Measurements from ENCODE around the gene AKT1S1. TPM values are rescaled to one million over a fixed set of nuclear protein-coding genes. Genes with fewer than 3 reads are reported as not detected.

Gene AKT1S1
- total and polyA plus RNA-seq, 2 of the 13 experiments (the other 11 are each of a cell fraction or from before 2014, with no cell fraction given) = 13.5 to 27.8 TPM

GRCh38 chr19:49889687-49890348 is 12.7 kb upstream of the AKT1S1 start:
- ChIA-PET POLR2A (no interaction called here), CTCF (ENCODE audit: low intra/inter-chr PET ratio, low total read pairs) (no interaction called here)
- no peak overlapping the region for H3K4me2 ChIP-seq (ENCODE audit: low read depth, low read length)
- TF ChIP-seq ZBTB33 (CRISPR knock-in tag; IDR thresholded peaks at IDR 0.05) = no peak
- TF ChIP-seq ZSCAN9 (CRISPR knock-in tag; IDR thresholded peaks at IDR 0.05; ENCODE audit: borderline replicate concordance) = no peak
- no peak for TF ChIP-seq ZNF207 (IDR thresholded peaks at IDR 0.05; ENCODE audit: borderline replicate concordance)
- TF ChIP-seq AGO2 (optimal IDR thresholded peaks at IDR 0.05; ENCODE audit: low read depth, low read length) = peak; percentile 79
- TF ChIP-seq RCOR2 (CRISPR knock-in tag; IDR thresholded peaks at IDR 0.05) = no peak
- no peak for TF ChIP-seq FOSL1 (CRISPR knock-in tag; IDR thresholded peaks at IDR 0.05; ENCODE audit: borderline replicate concordance)
- TF ChIP-seq ZNF768 (CRISPR knock-in tag; IDR thresholded peaks at IDR 0.05) = 0 out of 2 replicates have a peak, but pooled peaks have one; percentile 4
- peak; percentile 44 for TF ChIP-seq RBFOX2 (IDR thresholded peaks at IDR 0.05; ENCODE audit: low read depth, low read length)
- TF ChIP-seq BATF2 (CRISPR knock-in tag; IDR thresholded peaks at IDR 0.05) = no peak
- TF ChIP-seq IKZF1 (IDR thresholded peaks at IDR 0.05) = no peak
- peak; percentile 25 for TF ChIP-seq AGO1 (IDR thresholded peaks at IDR 0.05; ENCODE audit: low read depth, low read length, poor library complexity, severe bottlenecking)
- H3K4me3 ChIP-seq (replicated peaks in 1 of 3; ENCODE audit: insufficient read depth in 1 of 3, low read depth in 2 of 3, low read length in 3 of 3) = no peak overlapping the region
- peaks cover 0 to 1% of the 10 kb centered on the region in 2 experiments; a peak in 3 of 5 replicates for H3K36me3 ChIP-seq (replicated peaks in 1 of 2; ENCODE audit: control insufficient read depth in 1 of 2, insufficient read depth in 2 of 2, low read length in 2 of 2)
- no TSS peak for BruUV-seq (replicated peaks)
- DNase-seq (ENCODE audit: low spot score) (no peak), FAIRE-seq (no peak), ATAC-seq (no peak)
- no peak overlapping the region for H3K9ac ChIP-seq (ENCODE audit: insufficient read depth, low read depth, low read length)
- no peak overlapping the region for H2AFZ ChIP-seq (ENCODE audit: low read length)
- in situ Hi-C loops (cut with HindIII; ENCODE audit: extremely low pct_ligation_motif_present, low pct_unique_long_range_greater_than_20kb) = no loop called here
- WGBS (ENCODE audit: low lambda C conversion rate) = 96% methylated on average over 62 of the region's 71 CpGs
- no peaks in the 10 kb centered on the region for H3K79me2 ChIP-seq (ENCODE audit: insufficient read depth, low read length)
- no peaks in the 10 kb centered on the region for H3K9me3 ChIP-seq (ENCODE audit: low read length)
- no peaks in the 10 kb centered on the region for H3K4me1 ChIP-seq (ENCODE audit: insufficient read depth, low read length)
- H3K27ac ChIP-seq (ENCODE audit: extremely low read length, insufficient read depth, low read length) = no peak overlapping the region
- peaks cover 0 to 4% of the 10 kb centered on the region in 2 experiments; a peak in 2 of 5 replicates for H3K27me3 ChIP-seq (ENCODE audit: control insufficient read depth in 1 of 2, insufficient read depth in 2 of 2, low read length in 2 of 2)
- intact Hi-C loops (cut with micrococcal nuclease; ENCODE audit: unreplicated experiment) = no loop called here
- H4K20me1 ChIP-seq (ENCODE audit: insufficient read depth, low read length) = no peaks in the 10 kb centered on the region
